Mesenteric fat pad (tissue), 1 donor: ENCODE measurements around the gene STAT2. TPM values are rescaled to one million over a fixed set of nuclear protein-coding genes. Genes with fewer than 3 reads are reported as not detected.

Source experiments
- DNase-seq: peaks from one replicate; pipeline ENCODE4 v3.0.0-alpha.2; 2020; ENCODE audit warnings: low spot score
- total RNA-seq: library from RNA; stranded (reverse); fragmentation: NEBNext Ultra II Directional; extraction: Animal tissue kit (Norgen Biotek cat#: 25700); gene quantifications from one replicate; pipeline ENCODE4 v1.2.1, GENCODE V29; 2021
- donor health status: DM: yes; HTN: yes; CAD: no.

The STAT2 gene
- total RNA-seq, 1 donor from 2014 or later, result 216 TPM

- no peak for DNase-seq
Measured at GRCh38 chr12:56297400-56297799, 62.5 kb downstream of the STAT2 start.

DNA sequence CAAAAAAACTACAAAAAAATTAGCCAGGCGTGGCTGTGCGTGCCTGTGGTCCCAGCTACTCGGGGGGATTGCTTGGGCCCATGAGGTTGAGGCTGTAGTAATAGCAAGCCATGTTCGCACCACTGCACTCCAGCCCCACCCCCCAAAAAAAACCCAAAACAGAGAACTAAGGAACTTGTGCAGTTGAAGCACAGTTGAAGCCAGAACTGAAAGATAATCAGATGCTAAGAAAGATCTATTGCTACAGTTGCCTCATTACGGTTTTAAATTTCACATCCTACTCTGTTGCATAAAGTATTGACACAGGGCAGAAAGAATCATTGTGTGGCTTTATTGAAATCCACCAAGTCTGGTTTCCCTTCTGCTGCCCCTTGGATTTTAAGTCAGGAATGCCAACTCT is 63.6 kb downstream of the STAT2 start:
- DNase-seq, result no peak

GRCh38 chr12:56293795-56294194 is 66.1 kb downstream of the STAT2 start:
- no peak for DNase-seq

Other genes with a start within 250 kb of the STAT2 start
- 2,287 TPM for gene RPL41, start 243.5 kb downstream of the STAT2 start, total RNA-seq
- gene ZC3H10, start 241.8 kb downstream of the STAT2 start, total RNA-seq, result 7.9 TPM
- gene ESYT1, start 231.8 kb downstream of the STAT2 start, total RNA-seq, result 435 TPM
- gene MYL6B, start 207.5 kb downstream of the STAT2 start, total RNA-seq, result 41.3 TPM
- gene MYL6, start 201.7 kb downstream of the STAT2 start, total RNA-seq, result 2,743 TPM
- 113 TPM for gene SMARCC2, start 170.6 kb downstream of the STAT2 start, total RNA-seq
- 93.8 TPM for gene RNF41, start 138.2 kb downstream of the STAT2 start, total RNA-seq
- 18.2 TPM for gene NABP2, start 135.8 kb downstream of the STAT2 start, total RNA-seq
- gene SLC39A5, start 130.1 kb downstream of the STAT2 start, total RNA-seq, result 0.16 TPM
- gene ANKRD52, start 101.7 kb downstream of the STAT2 start, total RNA-seq, result 46.8 TPM
- gene COQ10A, start 93.2 kb downstream of the STAT2 start, total RNA-seq, result 7.7 TPM
- gene CS, start 59.8 kb downstream of the STAT2 start, total RNA-seq, result 374 TPM
- gene CNPY2, start 44.1 kb downstream of the STAT2 start, total RNA-seq, result 87.9 TPM
- gene PAN2, start 26.1 kb downstream of the STAT2 start, total RNA-seq, result 38.7 TPM
- 0.55 TPM for gene IL23A, start 21.2 kb downstream of the STAT2 start, total RNA-seq
- not detected for gene APOF, start 2.8 kb upstream of the STAT2 start, total RNA-seq
- 6.0 TPM for gene TIMELESS, start 89.3 kb upstream of the STAT2 start, total RNA-seq
- gene MIP, start 94.5 kb upstream of the STAT2 start, total RNA-seq, result not detected
- 3.0 TPM for gene SPRYD4, start 108.5 kb upstream of the STAT2 start, total RNA-seq
- gene GLS2, start 128.1 kb upstream of the STAT2 start, total RNA-seq, result not detected
- 63.1 TPM for gene RBMS2, start 161.7 kb upstream of the STAT2 start, total RNA-seq